Skeletal muscle tissue (tissue), 4 donors: ENCODE results near the gene PPP1R12B. TPM values are rescaled to one million over a fixed set of nuclear protein-coding genes. Genes with fewer than 3 reads are reported as not detected.
"Not testable (repeated sequence)": the region's sequence is repeated elsewhere in the genome, so short reads cannot be mapped to it uniquely, and the experiment has no call there.

Experiments used
- H3K27ac ChIP-seq: one replicate; pipeline ENCODE4 v1.7.0; 2013; ENCODE audit warnings: mild to moderate bottlenecking, low read depth, low read length, inconsistent platforms
- H3K27me3 ChIP-seq, 3 donors: one replicate each; pipeline ENCODE4 v1.7.0; 2013; ENCODE audit warnings: low read length in 3 of 3; ENCODE audit not compliant: control insufficient read depth in 3 of 3, insufficient read depth in 3 of 3
- H3K36me3 ChIP-seq, 3 donors: one replicate each; pipeline ENCODE4 v1.7.0; 2013; ENCODE audit warnings: low read length in 3 of 3; ENCODE audit not compliant: control insufficient read depth in 3 of 3, insufficient read depth in 3 of 3
- H3K4me1 ChIP-seq, 3 donors: one replicate each; pipeline ENCODE4 v1.7.0; 2013; ENCODE audit warnings: low read length in 3 of 3, mild to moderate bottlenecking in 3 of 3; ENCODE audit not compliant: control insufficient read depth in 3 of 3, insufficient read depth in 3 of 3
- H3K4me3 ChIP-seq, 3 donors: one replicate each; pipeline ENCODE4 v1.7.0; 2013; ENCODE audit warnings: low read length in 3 of 3
- H3K9ac ChIP-seq, 3 donors: one replicate each; pipeline ENCODE4 v1.7.0; 2013; ENCODE audit warnings: low read length in 3 of 3, mild to moderate bottlenecking in 3 of 3, moderate library complexity in 2 of 3, low read depth in 1 of 3
- H3K9me3 ChIP-seq, 3 donors: one replicate each; pipeline ENCODE4 v1.7.0; 2013; ENCODE audit warnings: low read length in 3 of 3; ENCODE audit not compliant: control insufficient read depth in 3 of 3
- total RNA-seq: library from RNA; depleted of rRNA; stranded (reverse); fragments of >200 nt; gene quantifications from one replicate; pipeline ENCODE4 v1.2.3, GENCODE V29; 2014
- donor health status: Osteomylitis.

The PPP1R12B gene
- total RNA-seq, 1 donor from 2014 or later: 73.6 TPM

DNA sequence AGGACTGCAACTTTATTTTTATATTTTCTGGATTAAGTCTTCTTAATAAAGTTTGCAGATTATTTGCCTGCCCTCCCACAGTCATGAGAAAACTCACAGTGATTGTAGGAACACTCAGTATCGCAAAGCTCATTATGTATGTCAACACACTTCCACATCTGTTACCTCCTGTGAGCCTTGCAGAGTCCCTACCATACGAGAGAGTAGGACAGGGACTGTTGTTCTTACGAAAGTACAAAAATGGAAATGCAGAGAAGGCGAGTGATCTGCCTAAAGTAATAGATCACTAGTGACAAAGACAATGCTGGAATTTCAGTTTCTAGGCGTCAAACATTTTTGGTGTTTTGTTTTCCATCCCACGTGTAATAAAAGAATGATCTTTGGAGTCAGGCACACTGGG is 230.1 kb downstream of the PPP1R12B start:
- Histone ChIP-seq H3K9me3 (no peaks in the 10 kb centered on the region), H3K4me3 (no peak overlapping the region), H3K27ac (peak overlapping the region; percentile 38), H3K4me1 (peaks cover 34 to 50% (median 49%) of the 10 kb centered on the region in 3 donors), H3K27me3 (no peaks in the 10 kb centered on the region), H3K9ac (no peak overlapping the region), H3K36me3 (peaks cover 20 to 36% (median 22%) of the 10 kb centered on the region in 3 donors)

DNA sequence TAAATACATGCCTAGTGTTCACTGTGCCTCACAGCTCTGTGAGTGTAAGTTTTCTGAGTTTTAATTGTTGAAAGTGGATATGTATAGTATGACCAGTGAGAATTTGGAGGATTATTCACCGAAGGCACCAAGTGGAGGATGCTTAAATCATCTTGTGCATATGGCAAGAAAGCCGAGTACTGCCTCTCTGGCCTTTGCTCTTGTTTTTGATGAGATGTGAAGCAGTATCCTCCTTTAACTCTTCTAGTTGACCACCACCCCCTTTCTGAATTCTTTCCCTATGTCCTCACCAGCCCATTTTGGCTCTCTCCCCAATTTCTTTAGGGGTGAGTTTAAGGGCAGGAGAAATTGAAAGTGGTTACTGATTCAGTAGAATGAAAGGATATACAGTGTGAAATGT is 231.3 kb downstream of the PPP1R12B start:
- peaks cover 25 to 34% (median 27%) of the 10 kb centered on the region in 3 donors for H3K36me3 ChIP-seq
- H3K9ac ChIP-seq: no peak overlapping the region
- H3K27me3 ChIP-seq: no peaks in the 10 kb centered on the region
- H3K4me1 ChIP-seq: peaks cover 34 to 50% (median 47%) of the 10 kb centered on the region in 3 donors
- no peak overlapping the region for H3K4me3 ChIP-seq
- no peaks in the 10 kb centered on the region for H3K9me3 ChIP-seq
- no peak overlapping the region for H3K27ac ChIP-seq

DNA sequence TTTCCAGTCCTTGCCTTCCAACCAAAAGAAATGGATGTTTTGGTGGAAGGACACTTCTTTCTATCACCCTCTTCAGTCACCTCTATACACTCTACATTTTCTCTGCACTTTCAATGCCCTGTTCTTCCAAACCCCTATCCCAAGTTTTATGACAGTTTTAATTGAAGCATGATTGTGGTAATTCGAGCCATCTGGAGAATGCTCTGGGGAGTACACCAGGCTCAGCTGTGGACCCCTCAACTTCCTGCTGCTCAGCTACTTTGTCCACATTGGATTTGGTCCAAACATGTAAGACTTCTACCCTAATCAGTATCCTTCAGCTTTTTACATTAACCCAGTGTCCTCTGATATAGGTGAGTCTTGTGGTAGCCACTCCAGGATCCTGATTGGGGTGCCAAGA is 232.1 kb downstream of the PPP1R12B start:
- no peak overlapping the region for H3K27ac ChIP-seq
- no peaks in the 10 kb centered on the region for H3K27me3 ChIP-seq
- no peak overlapping the region for H3K4me3 ChIP-seq
- H3K9ac ChIP-seq: no peak overlapping the region
- H3K9me3 ChIP-seq: no peaks in the 10 kb centered on the region
- peaks cover 36 to 50% (median 48%) of the 10 kb centered on the region in 3 donors for H3K4me1 ChIP-seq
- H3K36me3 ChIP-seq: peaks cover 19 to 28% (median 26%) of the 10 kb centered on the region in 3 donors

DNA sequence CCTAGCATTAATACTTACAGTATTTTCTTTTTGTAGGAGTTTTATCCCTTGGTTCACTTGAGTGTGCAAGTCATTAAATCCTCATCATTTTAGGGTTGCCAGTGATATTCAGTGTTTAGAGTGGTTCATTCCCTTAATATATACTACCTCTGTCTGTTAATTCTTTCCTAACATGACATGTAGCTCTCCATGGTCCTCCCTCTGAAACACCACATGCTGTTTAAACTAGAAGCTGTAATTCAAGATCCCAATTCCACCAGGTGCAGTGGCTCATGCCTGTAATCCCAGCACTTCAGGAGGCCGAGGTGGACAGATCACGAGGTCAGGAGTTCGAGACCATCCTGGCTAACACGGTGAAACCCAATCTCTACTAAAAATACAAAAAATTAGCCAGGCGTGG is 233.9 kb downstream of the PPP1R12B start:
- H3K27ac ChIP-seq, H3K4me3 ChIP-seq, H3K9me3 ChIP-seq, H3K27me3 ChIP-seq, H3K9ac ChIP-seq: not testable (repeated sequence)
- Histone ChIP-seq H3K36me3 (peaks cover 19 to 28% (median 23%) of the 10 kb centered on the region in 3 donors), H3K4me1 (peaks cover 37 to 48% (median 45%) of the 10 kb centered on the region in 3 donors)

DNA sequence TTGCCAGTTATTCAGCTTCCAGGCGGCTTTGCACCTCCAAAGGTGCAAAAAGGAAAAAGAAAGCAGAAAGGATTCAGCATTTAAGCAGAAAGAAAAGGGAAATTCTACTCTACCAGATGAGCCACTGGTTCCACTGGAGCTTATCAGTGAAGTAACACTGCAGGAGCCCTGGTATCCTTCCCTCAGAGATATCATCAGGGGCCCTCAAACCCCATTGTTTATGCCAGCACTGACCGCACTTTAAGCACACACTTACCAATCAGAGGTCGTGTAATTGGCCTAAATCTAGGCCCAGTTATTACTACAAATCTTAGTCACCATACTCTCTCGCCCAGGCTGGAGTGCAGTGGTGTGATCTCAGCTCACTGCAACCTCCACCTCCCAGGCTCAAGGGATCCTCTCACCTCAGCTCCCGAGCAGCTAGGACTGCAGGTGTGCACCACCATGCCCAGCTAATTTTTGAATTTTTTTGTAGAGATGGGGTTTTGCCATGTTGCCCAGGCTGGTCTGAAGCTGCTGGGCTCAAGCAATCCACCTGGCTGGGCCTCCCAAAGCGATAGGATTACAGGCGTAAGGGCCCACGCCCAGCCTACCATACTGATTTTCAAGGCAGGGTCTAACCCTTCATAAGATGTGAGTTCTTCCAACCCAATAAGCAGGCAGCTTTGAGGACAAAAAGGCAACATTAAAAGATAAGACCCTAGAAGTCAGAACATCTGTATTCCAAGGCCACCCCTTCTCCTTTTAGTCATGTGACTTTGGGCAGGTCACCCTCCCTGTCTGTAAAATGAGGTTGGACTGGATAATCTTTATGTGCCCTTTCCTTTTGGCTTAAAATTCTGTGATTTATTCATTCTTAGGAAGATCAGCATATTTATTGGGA is 236.4 kb downstream of the PPP1R12B start:
- no peak overlapping the region for H3K4me3 ChIP-seq
- no peaks in the 10 kb centered on the region for H3K27me3 ChIP-seq
- peaks cover 44 to 49% (median 45%) of the 10 kb centered on the region in 3 donors for H3K4me1 ChIP-seq
- no peaks in the 10 kb centered on the region for H3K9me3 ChIP-seq
- H3K9ac ChIP-seq: no peak overlapping the region
- H3K36me3 ChIP-seq: peaks cover 19 to 28% (median 23%) of the 10 kb centered on the region in 3 donors
- no peak overlapping the region for H3K27ac ChIP-seq

DNA sequence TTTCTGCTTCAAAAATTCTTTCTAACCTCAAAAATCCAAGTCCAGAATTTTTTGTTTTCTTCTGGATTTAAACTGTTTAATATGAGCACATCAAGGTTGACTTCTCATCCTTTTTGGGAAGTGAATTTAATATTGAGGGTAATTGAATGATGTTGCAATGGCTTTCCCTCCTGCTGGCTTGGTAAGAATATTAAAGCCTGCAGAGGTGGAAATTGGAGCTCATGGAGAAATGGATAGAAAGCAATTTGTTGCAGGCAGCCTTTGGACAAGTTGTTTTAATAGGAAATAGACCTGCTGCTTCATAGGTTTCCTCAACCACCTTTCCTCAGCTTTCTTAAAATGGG is 237.1 kb downstream of the PPP1R12B start:
- Histone ChIP-seq H3K27ac (peak overlapping the region; percentile 50), H3K9me3 (no peaks in the 10 kb centered on the region), H3K4me3 (no peak overlapping the region), H3K36me3 (peaks cover 15 to 24% (median 19%) of the 10 kb centered on the region in 3 donors), H3K4me1 (peaks cover 41 to 44% (median 44%) of the 10 kb centered on the region in 3 donors), H3K9ac (no peak overlapping the region), H3K27me3 (no peaks in the 10 kb centered on the region)

DNA sequence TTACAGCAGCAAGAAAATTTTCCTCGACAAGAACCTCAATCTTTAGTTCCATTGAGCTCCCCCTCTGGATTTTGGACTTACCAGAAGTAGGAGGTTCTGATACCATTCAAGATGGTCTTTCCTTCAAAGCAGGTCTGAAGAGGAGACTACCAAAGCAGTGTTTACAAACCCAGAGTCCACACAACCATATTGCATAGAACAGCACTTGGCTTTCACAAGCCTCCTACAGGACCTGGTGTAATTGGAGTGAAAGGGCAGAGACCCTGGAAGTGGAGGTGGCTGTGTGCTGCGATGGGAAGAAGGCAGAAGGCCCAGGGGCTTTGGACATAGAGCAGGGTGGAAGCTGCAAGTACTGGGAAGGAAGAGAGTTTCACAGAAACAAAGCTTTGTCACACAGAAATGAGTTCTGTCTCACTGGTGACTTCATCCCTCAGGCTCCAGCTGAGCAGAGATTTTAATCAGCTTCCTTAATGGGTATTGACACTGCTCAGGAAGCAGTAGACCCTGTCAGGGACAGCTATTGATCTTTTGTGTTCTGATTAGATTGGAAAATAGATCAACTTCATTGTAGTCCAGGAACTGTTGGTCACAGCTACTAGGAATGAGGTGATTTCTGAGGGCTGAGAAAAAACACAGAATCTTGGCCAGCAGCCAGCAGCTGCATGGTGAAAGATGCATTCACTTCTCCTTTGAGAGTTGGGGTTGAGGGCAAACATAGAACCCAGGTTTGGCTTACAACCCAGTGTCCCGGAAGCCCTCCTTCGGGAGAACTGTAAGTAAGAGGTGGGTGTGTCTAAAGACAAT is 237.7 kb downstream of the PPP1R12B start:
- H3K36me3 ChIP-seq: peaks cover 9 to 18% (median 13%) of the 10 kb centered on the region in 3 donors
- peak overlapping the region; percentile 50 for H3K27ac ChIP-seq
- H3K9ac ChIP-seq: no peak overlapping the region
- H3K4me1 ChIP-seq: peaks cover 40 to 50% (median 44%) of the 10 kb centered on the region in 3 donors
- H3K4me3 ChIP-seq: no peak overlapping the region
- H3K9me3 ChIP-seq: no peaks in the 10 kb centered on the region
- no peaks in the 10 kb centered on the region for H3K27me3 ChIP-seq

DNA sequence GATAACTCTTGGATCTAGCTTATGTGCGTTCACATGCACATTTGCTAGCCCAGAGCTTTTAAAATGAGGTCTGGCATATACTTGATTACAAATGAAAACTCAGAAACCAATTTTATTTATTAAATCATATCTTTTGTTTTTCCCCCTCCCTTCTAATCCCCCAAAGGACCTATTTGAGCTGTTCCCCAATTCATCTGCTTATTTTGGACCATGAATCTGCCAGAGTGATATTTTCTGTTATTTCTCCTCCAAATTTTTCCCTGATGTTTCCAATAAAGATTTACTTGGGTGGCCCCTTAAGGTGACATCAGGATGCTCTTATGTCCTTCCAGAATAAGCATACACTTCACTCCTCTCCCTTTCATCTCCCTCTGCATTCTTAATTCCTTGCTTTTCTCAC is 238.4 kb downstream of the PPP1R12B start:
- no peaks in the 10 kb centered on the region for H3K9me3 ChIP-seq
- H3K9ac ChIP-seq: no peak overlapping the region
- peaks cover 40 to 56% (median 50%) of the 10 kb centered on the region in 3 donors for H3K4me1 ChIP-seq
- no peak overlapping the region for H3K4me3 ChIP-seq
- peak overlapping the region; percentile 89 for H3K27ac ChIP-seq
- peaks cover 5 to 12% (median 9%) of the 10 kb centered on the region in 3 donors for H3K36me3 ChIP-seq
- no peaks in the 10 kb centered on the region for H3K27me3 ChIP-seq

DNA sequence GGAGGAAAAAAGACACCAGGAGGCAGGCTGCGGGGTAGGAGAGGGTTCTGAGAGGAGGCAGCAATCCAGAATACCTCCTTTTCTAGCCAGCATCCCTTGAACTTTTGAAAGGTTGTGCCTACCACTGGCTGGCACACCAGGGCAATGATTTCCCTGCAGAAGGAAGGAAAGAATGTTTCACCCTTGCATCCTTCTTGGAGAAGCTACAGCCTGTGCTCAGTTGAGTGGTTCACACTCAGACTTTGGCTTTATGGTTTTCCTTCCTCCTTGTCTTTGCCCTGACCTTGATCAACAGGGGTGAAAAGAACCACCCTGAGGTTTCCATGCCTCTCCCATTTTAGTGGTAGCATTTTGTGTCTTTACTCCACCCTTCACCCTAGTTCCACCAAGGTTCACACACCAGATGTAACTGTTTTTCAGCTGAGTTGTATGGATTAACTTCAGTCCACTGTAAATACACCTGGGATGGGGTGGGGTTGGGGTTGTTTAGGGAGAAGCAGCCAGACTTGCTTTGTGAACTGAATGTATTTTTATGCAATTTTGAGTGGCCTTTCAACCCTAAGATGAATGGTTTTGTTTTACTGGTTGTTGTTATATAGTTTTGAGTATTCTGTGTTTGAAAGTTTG is 239.5 kb downstream of the PPP1R12B start:
- H3K9ac ChIP-seq: no peak overlapping the region
- H3K27ac ChIP-seq: peak overlapping the region; percentile 89
- H3K4me1 ChIP-seq: peaks cover 42 to 66% (median 54%) of the 10 kb centered on the region in 3 donors
- no peaks in the 10 kb centered on the region for H3K27me3 ChIP-seq
- no peak overlapping the region for H3K4me3 ChIP-seq
- no peaks in the 10 kb centered on the region for H3K9me3 ChIP-seq
- peaks cover 3 to 8% (median 7%) of the 10 kb centered on the region in 3 donors for H3K36me3 ChIP-seq
